ENCODE data around the gene SORCS2.

The SORCS2 gene

DNA sequence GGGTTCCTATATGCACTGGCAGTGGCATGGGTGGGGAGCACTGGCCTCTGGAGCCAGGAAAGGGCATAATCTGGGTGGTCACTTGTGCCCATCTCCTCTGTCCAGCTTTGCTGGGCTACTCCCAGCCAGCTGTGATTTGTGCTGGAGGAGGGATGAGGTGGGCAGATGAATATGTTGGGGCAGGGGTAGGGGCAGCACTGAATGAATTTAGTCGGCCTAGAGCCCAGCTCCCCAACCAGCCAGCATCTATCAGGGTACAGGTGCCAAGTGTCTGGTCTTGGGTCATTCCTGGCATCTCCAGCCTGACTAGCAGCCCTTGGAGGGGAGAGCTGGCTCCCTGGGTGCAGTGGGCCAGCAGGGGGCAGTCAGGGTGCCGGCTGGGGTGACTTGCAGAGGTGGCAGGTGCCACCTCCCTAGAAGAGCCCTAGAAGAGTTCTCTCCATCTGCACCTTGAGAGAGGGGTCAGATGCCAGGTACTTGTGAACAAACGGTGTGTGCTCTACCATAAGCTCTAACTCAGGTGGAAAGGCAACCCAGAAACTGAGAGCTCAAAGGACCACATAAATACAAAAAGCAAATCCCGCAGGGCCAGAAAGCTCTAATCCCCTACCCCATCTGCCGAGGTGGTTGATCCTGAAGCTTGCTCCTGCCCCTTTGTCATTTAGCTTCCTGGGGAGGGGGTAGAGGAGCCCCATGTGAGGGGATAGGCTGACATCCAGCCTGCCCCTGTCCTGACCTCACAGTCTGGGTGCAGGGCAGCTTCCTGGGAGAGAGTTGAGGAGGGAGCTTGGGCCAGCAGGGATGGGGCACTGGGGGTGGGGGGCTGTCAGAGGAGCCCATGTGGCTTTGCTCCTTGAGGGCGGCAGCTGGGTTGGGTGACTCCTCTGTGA lies 2.2 kb downstream of the SORCS2 start:
- Histone ChIP-seq H3K9me3 (ENCODE audit: insufficient read depth, low read length, severe bottlenecking) (no peaks in the 10 kb centered on the region), H3K4me1 (ENCODE audit: insufficient read depth, low read length) (no peaks in the 10 kb centered on the region), H3K9ac (ENCODE audit: low read depth, low read length) (no peak overlapping the region), H3K27me3 (ENCODE audit: insufficient read depth, low read length, poor library complexity) (peaks cover 9% of the 10 kb centered on the region), H3K4me3 (ENCODE audit: low read depth in 1 of 2, low read length in 2 of 2) (no peak overlapping the region), H3K4me2 (ENCODE audit: insufficient read depth, low read length) (no peak overlapping the region), H4K20me1 (ENCODE audit: insufficient read depth, low read length) (peaks cover 4% of the 10 kb centered on the region; the same call in 1 of the 2 replicates), H3K27ac (ENCODE audit: low read length) (no peak overlapping the region), H3K36me3 (ENCODE audit: insufficient read depth, low read length) (no peaks in the 10 kb centered on the region), H3K79me2 (ENCODE audit: insufficient read depth, low read length) (no peaks in the 10 kb centered on the region), H2AFZ (ENCODE audit: low read depth, low read length) (no peak overlapping the region)
- no peak for ATAC-seq (ENCODE audit: insufficient read depth, low read depth)
- TF ChIP-seq, protein P1, sequence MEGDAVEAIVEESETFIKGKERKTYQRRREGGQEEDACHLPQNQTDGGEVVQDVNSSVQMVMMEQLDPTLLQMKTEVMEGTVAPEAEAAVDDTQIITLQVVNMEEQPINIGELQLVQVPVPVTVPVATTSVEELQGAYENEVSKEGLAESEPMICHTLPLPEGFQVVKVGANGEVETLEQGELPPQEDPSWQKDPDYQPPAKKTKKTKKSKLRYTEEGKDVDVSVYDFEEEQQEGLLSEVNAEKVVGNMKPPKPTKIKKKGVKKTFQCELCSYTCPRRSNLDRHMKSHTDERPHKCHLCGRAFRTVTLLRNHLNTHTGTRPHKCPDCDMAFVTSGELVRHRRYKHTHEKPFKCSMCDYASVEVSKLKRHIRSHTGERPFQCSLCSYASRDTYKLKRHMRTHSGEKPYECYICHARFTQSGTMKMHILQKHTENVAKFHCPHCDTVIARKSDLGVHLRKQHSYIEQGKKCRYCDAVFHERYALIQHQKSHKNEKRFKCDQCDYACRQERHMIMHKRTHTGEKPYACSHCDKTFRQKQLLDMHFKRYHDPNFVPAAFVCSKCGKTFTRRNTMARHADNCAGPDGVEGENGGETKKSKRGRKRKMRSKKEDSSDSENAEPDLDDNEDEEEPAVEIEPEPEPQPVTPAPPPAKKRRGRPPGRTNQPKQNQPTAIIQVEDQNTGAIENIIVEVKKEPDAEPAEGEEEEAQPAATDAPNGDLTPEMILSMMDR (IDR thresholded peaks at IDR 0.05; ENCODE audit: borderline replicate concordance, extremely low read depth, low read length, poor library complexity, severe bottlenecking): peak; percentile 44
- TF ChIP-seq EZH2 (IDR thresholded peaks at IDR 0.05; ENCODE audit: borderline replicate concordance, low read depth, low read length, severe bottlenecking): no peak
- DNase-seq: peak; percentile 15

DNA sequence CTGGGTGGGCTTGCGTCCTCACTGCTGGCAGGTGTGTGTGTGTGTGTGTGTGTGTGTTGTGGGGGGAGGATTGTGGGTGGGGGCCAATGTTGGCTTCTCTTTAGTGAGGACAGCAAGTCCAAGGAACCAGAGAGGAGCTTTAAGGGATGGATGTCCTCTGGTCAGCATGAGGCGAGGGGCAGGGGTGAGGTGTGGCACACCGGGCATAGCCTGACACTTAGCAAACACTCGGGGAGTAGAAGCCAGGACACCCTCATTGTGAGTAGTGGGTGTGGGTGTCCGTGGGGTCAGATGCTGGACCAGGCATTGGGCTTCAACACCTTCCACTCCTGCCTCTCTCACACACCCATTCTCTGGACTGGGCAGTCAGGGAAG lies 2.8 kb downstream of the SORCS2 start:
- DNase-seq: no peak

DNA sequence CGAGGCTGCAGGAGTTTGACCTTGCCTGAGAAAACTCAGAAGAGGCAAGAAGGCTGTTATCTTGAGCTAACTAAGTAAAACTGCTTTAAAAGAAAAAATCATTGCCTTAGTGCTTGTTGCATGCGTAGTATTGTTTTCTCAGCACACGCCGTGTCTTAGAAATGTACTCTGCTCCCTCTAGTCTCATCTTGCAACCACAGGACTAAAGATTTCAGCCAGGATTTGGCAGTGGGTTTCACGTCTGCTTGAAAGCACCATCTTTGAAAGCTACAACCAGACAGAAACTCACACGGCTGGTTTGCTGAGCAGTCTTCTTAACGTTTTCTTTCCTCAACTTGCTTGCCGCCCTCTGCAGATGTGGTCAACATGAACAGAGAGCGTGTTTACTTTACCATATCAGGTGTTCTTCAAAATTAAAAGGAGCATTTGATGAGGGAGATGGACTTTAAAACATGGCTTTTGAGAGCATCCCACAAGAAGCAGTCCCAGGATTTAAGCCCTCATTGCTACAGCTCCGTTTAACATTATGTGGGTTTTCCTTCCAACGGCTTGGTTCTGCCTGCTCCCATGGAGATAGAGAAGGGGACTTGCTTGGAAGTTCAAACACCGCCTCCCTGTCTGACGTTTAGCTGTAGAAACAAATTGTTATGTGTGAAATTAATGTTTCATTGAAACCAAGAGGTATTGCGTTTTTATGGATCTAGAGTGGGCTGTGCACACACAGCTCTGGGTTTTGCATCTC lies 3.4 kb downstream of the SORCS2 start:
- no peak for ATAC-seq (ENCODE audit: insufficient read depth, low read depth)
- TF ChIP-seq EZH2 (IDR thresholded peaks at IDR 0.05; ENCODE audit: borderline replicate concordance, low read depth, low read length, severe bottlenecking): no peak
- TF ChIP-seq, protein P1 (IDR thresholded peaks at IDR 0.05; ENCODE audit: borderline replicate concordance, extremely low read depth, low read length, poor library complexity, severe bottlenecking): no peak
- Histone ChIP-seq H3K27me3 (ENCODE audit: insufficient read depth, low read length, poor library complexity) (peaks cover 12% of the 10 kb centered on the region), H4K20me1 (ENCODE audit: insufficient read depth, low read length) (peaks cover 4% of the 10 kb centered on the region; the same call in 1 of the 2 replicates), H3K9me3 (ENCODE audit: insufficient read depth, low read length, severe bottlenecking) (no peaks in the 10 kb centered on the region), H3K4me2 (ENCODE audit: insufficient read depth, low read length) (no peak overlapping the region), H3K4me3 (ENCODE audit: low read depth in 1 of 2, low read length in 2 of 2) (no peak overlapping the region), H3K36me3 (ENCODE audit: insufficient read depth, low read length) (no peaks in the 10 kb centered on the region), H3K9ac (ENCODE audit: low read depth, low read length) (no peak overlapping the region), H2AFZ (ENCODE audit: low read depth, low read length) (no peak overlapping the region), H3K27ac (ENCODE audit: low read length) (no peak overlapping the region), H3K79me2 (ENCODE audit: insufficient read depth, low read length) (no peaks in the 10 kb centered on the region), H3K4me1 (ENCODE audit: insufficient read depth, low read length) (no peaks in the 10 kb centered on the region)
- DNase-seq: no peak

More for the DNA sequence above, 2.8 kb downstream of the SORCS2 start:
- H2AFZ ChIP-seq (ENCODE audit: low read depth, low read length): no peak overlapping the region
- H3K36me3 ChIP-seq (ENCODE audit: insufficient read depth, low read length): no peaks in the 10 kb centered on the region
- no peak overlapping the region for H3K4me2 ChIP-seq (ENCODE audit: insufficient read depth, low read length)
- peaks cover 12% of the 10 kb centered on the region for H3K27me3 ChIP-seq (ENCODE audit: insufficient read depth, low read length, poor library complexity)
- no peak overlapping the region for H3K27ac ChIP-seq (ENCODE audit: low read length)
- H3K4me1 ChIP-seq (ENCODE audit: insufficient read depth, low read length): no peaks in the 10 kb centered on the region
- H4K20me1 ChIP-seq (ENCODE audit: insufficient read depth, low read length): peaks cover 4% of the 10 kb centered on the region; the same call in 1 of the 2 replicates
- H3K79me2 ChIP-seq (ENCODE audit: insufficient read depth, low read length): no peaks in the 10 kb centered on the region
- H3K4me3 ChIP-seq (ENCODE audit: low read depth in 1 of 2, low read length in 2 of 2): no peak overlapping the region
- no peak overlapping the region for H3K9ac ChIP-seq (ENCODE audit: low read depth, low read length)
- TF ChIP-seq, protein P1 (IDR thresholded peaks at IDR 0.05; ENCODE audit: borderline replicate concordance, extremely low read depth, low read length, poor library complexity, severe bottlenecking): no peak
- TF ChIP-seq EZH2 (IDR thresholded peaks at IDR 0.05; ENCODE audit: borderline replicate concordance, low read depth, low read length, severe bottlenecking): no peak
- H3K9me3 ChIP-seq (ENCODE audit: insufficient read depth, low read length, severe bottlenecking): no peaks in the 10 kb centered on the region
- no peak for ATAC-seq (ENCODE audit: insufficient read depth, low read depth)
